Neural cell (in vitro differentiated cells): ENCODE data around the gene RAC3. TPM values are rescaled to one million over a fixed set of nuclear protein-coding genes. Genes with fewer than 3 reads are reported as not detected.
A peak's percentile ranks its signal among the peaks of the same experiment; 100 is the strongest.

Experiments used
- H2AFZ ChIP-seq: fragments of 200-600, 300-800 bp; sonication (generic), shearing (Covaris generic); 2 replicates; pipeline ENCODE4 v1.6.0; 2014; ENCODE audit warnings: low read depth, mild to moderate bottlenecking, antibody characterized with exemption, low read length, moderate library complexity
- H3F3A ChIP-seq: fragments of 200-600 bp; shearing (Covaris generic); 2 replicates; pipeline ENCODE4 v1.6.1; 2016; ENCODE audit warnings: mild to moderate bottlenecking, moderate library complexity, mixed read lengths, antibody characterized with exemption, low read length; ENCODE audit not compliant: insufficient read depth, poor library complexity, severe bottlenecking
- H3K27ac ChIP-seq: fragments of 200-600, 300-800 bp; sonication (generic), shearing (Covaris generic); 2 replicates; pipeline ENCODE4 v1.5.1; 2014; ENCODE audit warnings: mild to moderate bottlenecking, low read length, moderate library complexity
- H3K27me3 ChIP-seq: fragments of 300-800, 200-600 bp; sonication (generic), shearing (Covaris generic); 2 replicates; pipeline ENCODE4 v1.6.0; 2014; ENCODE audit warnings: mild to moderate bottlenecking, low read depth, low read length, moderate library complexity; ENCODE audit not compliant: insufficient read depth
- H3K36me3 ChIP-seq: fragments of 300-800, 200-600 bp; sonication (generic), shearing (Covaris generic); 2 replicates; pipeline ENCODE4 v1.5.1; 2014; ENCODE audit warnings: mild to moderate bottlenecking, antibody characterized with exemption, low read length, moderate library complexity; ENCODE audit not compliant: insufficient read depth
- H3K4me2 ChIP-seq: fragments of 300-800, 200-600 bp; sonication (generic), shearing (Covaris generic); 2 replicates; pipeline ENCODE4 v1.6.0; 2014; ENCODE audit warnings: mild to moderate bottlenecking, low read length
- H3K4me3 ChIP-seq: fragments of 300-800, 200-600 bp; sonication (generic), shearing (Covaris generic); 2 replicates; pipeline ENCODE4 v1.5.1; 2014; ENCODE audit warnings: mild to moderate bottlenecking, low read length, moderate library complexity
- H3K79me2 ChIP-seq: fragments of 200-600 bp; shearing (Covaris generic); replicated peaks from 2 replicates; pipeline ENCODE4 v1.6.0; 2014; ENCODE audit warnings: mild to moderate bottlenecking, low read length, moderate library complexity; ENCODE audit not compliant: insufficient read depth
- H3K9ac ChIP-seq: fragments of 300-800, 200-600 bp; sonication (generic), shearing (Covaris generic); 2 replicates; pipeline ENCODE4 v1.6.1; 2016; ENCODE audit warnings: mild to moderate bottlenecking, low read length, mixed read lengths
- H3K9me2 ChIP-seq: fragments of 200-600 bp; shearing (Covaris generic); 2 replicates; pipeline ENCODE4 v1.6.1; 2016; ENCODE audit warnings: mild to moderate bottlenecking, low read length, mixed read lengths; ENCODE audit not compliant: insufficient read depth
- H3K9me3 ChIP-seq: fragments of 200-600, 300-800 bp; sonication (generic), shearing (Covaris generic); 2 replicates; pipeline ENCODE4 v1.6.1; 2016; ENCODE audit warnings: mild to moderate bottlenecking, mixed run types, low read length, moderate library complexity, mixed read lengths
- H4K20me1 ChIP-seq: fragments of 200-600 bp; shearing (Covaris generic); 2 replicates; pipeline ENCODE4 v1.6.1; 2016; ENCODE audit warnings: mild to moderate bottlenecking, mixed run types; ENCODE audit not compliant: insufficient read depth
- EP300 ChIP-seq: fragments of 450-650 bp; conservative IDR thresholded peaks from 2 replicates; pipeline ENCODE4 v1.6.1; 2014; ENCODE audit warnings: antibody characterized with exemption, mild to moderate bottlenecking, moderate library complexity; ENCODE audit not compliant: poor library complexity, severe bottlenecking
- EZH2 ChIP-seq: fragments of 200-600, 300-800 bp; shearing (Covaris generic), sonication (generic); IDR thresholded peaks from 2 replicates; pipeline ENCODE4 v1.6.1; 2014; ENCODE audit warnings: antibody characterized with exemption, low read length, borderline replicate concordance, mild to moderate bottlenecking; ENCODE audit not compliant: insufficient read depth, poor library complexity, severe bottlenecking
- MXI1 ChIP-seq: fragments of 450-650 bp; conservative IDR thresholded peaks from 2 replicates; pipeline ENCODE4 v1.6.1; 2014; ENCODE audit warnings: antibody characterized with exemption, mild to moderate bottlenecking; ENCODE audit not compliant: poor library complexity, severe bottlenecking
- POLR2AphosphoS5 ChIP-seq: IDR thresholded peaks from 2 replicates; pipeline ENCODE4 v1.6.1; 2012
- RAD21 ChIP-seq: fragments of 450-650 bp; conservative IDR thresholded peaks from 2 replicates; pipeline ENCODE4 v1.6.1; 2014; ENCODE audit warnings: antibody characterized with exemption, mild to moderate bottlenecking, moderate library complexity
- SMC3 ChIP-seq: fragments of 450-650 bp; conservative IDR thresholded peaks from 2 replicates; pipeline ENCODE4 v1.6.1; 2014; ENCODE audit warnings: antibody characterized with exemption, mild to moderate bottlenecking, moderate library complexity; ENCODE audit not compliant: poor library complexity
- TAF1 ChIP-seq: IDR thresholded peaks from 2 replicates; pipeline ENCODE4 v1.6.1; 2012; ENCODE audit warnings: low read depth
- polyA plus RNA-seq: library from polyadenylated mRNA; depleted of rRNA; stranded (reverse); fragments of >200 nt; gene quantifications from 2 replicates; pipeline ENCODE4 v1.2.3, GENCODE V29; 2014
- TF ChIP-seq, protein P1 (sequence below): fragments of 450-650 bp; IDR thresholded peaks from 2 replicates; pipeline ENCODE4 v1.5.1; 2014; ENCODE audit warnings: antibody characterized with exemption, mild to moderate bottlenecking, moderate library complexity; ENCODE audit not compliant: poor library complexity, severe bottlenecking
- TF ChIP-seq, protein P2 (sequence below): IDR thresholded peaks from 2 replicates; pipeline ENCODE4 v1.6.1; 2012; ENCODE audit warnings: borderline replicate concordance

RAC3 gene
- polyA plus RNA-seq, 1 donor from 2014 or later, result 211 TPM

DNA sequence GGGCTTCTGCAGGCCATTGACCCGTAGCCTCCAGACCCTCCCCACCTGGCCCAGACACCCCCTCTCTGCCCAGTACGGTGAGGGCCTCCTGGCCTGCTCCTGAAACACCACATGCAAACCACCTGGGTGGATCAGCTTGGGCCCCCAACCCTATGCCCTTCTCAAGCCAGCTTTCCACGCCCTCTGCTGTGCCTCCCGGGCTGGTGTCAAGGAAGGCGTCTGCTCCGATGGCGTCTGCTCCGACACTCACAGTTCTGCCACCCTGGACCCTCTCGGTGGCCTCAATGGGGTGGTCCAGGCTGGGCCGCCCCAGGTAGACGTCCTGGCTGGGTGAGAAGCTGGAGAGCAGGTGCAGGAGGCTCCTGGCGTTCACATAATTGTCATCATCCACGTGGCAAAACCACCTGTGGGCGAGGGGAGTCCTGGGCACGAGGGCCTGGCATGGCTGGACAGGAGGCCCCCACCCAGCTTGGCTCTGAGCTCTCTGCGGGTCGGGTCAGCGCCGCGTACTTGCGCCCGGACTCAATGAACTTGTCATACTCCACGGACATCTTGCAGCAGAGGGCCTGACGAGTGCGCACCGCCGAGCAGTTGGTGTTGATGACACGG lies 18.8 kb downstream of the RAC3 start:
- peak overlapping the region; percentile 75 for H3K9ac ChIP-seq
- H3K36me3 ChIP-seq, result no peaks in the 10 kb centered on the region
- TF ChIP-seq, protein P1, sequence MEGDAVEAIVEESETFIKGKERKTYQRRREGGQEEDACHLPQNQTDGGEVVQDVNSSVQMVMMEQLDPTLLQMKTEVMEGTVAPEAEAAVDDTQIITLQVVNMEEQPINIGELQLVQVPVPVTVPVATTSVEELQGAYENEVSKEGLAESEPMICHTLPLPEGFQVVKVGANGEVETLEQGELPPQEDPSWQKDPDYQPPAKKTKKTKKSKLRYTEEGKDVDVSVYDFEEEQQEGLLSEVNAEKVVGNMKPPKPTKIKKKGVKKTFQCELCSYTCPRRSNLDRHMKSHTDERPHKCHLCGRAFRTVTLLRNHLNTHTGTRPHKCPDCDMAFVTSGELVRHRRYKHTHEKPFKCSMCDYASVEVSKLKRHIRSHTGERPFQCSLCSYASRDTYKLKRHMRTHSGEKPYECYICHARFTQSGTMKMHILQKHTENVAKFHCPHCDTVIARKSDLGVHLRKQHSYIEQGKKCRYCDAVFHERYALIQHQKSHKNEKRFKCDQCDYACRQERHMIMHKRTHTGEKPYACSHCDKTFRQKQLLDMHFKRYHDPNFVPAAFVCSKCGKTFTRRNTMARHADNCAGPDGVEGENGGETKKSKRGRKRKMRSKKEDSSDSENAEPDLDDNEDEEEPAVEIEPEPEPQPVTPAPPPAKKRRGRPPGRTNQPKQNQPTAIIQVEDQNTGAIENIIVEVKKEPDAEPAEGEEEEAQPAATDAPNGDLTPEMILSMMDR, result no peak
- TF ChIP-seq POLR2AphosphoS5, result no peak
- TF ChIP-seq RAD21, result no peak
- no peak for TF ChIP-seq EP300
- no peak for TF ChIP-seq EZH2
- no peak for TF ChIP-seq TAF1
- TF ChIP-seq, protein P2, sequence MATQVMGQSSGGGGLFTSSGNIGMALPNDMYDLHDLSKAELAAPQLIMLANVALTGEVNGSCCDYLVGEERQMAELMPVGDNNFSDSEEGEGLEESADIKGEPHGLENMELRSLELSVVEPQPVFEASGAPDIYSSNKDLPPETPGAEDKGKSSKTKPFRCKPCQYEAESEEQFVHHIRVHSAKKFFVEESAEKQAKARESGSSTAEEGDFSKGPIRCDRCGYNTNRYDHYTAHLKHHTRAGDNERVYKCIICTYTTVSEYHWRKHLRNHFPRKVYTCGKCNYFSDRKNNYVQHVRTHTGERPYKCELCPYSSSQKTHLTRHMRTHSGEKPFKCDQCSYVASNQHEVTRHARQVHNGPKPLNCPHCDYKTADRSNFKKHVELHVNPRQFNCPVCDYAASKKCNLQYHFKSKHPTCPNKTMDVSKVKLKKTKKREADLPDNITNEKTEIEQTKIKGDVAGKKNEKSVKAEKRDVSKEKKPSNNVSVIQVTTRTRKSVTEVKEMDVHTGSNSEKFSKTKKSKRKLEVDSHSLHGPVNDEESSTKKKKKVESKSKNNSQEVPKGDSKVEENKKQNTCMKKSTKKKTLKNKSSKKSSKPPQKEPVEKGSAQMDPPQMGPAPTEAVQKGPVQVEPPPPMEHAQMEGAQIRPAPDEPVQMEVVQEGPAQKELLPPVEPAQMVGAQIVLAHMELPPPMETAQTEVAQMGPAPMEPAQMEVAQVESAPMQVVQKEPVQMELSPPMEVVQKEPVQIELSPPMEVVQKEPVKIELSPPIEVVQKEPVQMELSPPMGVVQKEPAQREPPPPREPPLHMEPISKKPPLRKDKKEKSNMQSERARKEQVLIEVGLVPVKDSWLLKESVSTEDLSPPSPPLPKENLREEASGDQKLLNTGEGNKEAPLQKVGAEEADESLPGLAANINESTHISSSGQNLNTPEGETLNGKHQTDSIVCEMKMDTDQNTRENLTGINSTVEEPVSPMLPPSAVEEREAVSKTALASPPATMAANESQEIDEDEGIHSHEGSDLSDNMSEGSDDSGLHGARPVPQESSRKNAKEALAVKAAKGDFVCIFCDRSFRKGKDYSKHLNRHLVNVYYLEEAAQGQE, result no peak
- no peak for TF ChIP-seq MXI1
- no peak for TF ChIP-seq SMC3

DNA sequence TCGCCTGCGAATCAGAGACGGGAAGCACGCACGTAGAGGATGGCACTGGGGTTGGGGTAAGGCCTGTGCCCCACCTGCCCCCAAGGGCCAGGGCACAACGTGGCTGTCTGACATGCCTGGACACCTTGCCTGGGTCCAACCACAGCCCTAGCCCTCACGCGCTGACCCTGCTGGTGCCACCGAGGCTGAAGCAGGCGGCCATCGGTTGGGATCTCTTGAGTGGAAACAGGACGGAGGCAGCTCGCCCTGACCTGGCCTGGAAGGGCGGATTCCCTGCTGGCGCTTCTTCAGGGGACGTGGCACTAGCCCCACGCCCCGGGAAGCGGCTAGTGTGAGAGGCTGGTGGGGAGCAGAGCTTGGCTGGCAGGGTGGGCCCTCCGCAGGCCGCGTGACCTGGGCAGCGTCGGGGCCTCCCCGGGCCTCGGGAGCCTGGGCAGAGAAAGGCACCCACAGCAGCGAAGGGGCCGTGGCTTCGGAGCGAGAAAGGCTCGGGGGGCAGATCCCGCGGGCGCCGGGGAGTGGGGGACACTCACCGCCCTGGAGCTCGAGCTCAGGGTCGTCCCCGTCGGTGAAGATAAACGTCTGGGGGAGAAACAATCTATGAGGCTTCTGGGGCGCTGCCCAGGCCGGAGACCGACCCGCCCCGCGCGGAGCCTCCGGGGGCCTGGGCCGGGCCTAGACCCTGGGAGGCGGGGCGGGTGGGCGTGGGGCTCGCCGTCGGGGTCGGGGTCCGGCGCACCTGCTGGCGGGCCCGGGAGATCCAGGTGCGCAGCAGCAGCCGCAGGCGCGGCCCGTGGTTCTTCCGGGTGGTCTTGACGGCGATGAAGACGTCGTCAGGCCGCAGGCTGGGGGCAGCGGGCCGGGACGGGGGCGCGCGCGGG lies 19.5 kb downstream of the RAC3 start:
- Histone ChIP-seq H3K27me3 (no peaks in the 10 kb centered on the region), H2AFZ (no peak overlapping the region), H3K9me3 (no peaks in the 10 kb centered on the region), H3K4me3 (peak overlapping the region; percentile 84), H3K9me2 (no peaks in the 10 kb centered on the region), H3K4me2 (peak overlapping the region; percentile 48), H3K79me2 (peaks cover 10% of the 10 kb centered on the region), H3K9ac (peak overlapping the region; percentile 75), H3K36me3 (no peaks in the 10 kb centered on the region), H4K20me1 (no peaks in the 10 kb centered on the region), H3K27ac (no peak overlapping the region), H3F3A (no peaks in the 10 kb centered on the region)
- TF ChIP-seq EZH2, result no peak
- TF ChIP-seq, protein P1, result no peak
- no peak for TF ChIP-seq TAF1
- TF ChIP-seq POLR2AphosphoS5, result no peak
- no peak for TF ChIP-seq MXI1
- TF ChIP-seq, protein P2, result no peak
- TF ChIP-seq SMC3, result no peak
- TF ChIP-seq RAD21, result no peak

More for the DNA sequence above, 18.8 kb downstream of the RAC3 start:
- Histone ChIP-seq H2AFZ (no peak overlapping the region), H3K9me2 (no peaks in the 10 kb centered on the region), H3K79me2 (peaks cover 10% of the 10 kb centered on the region), H3F3A (no peaks in the 10 kb centered on the region), H3K27me3 (no peaks in the 10 kb centered on the region), H3K27ac (no peak overlapping the region), H3K9me3 (no peaks in the 10 kb centered on the region), H4K20me1 (no peaks in the 10 kb centered on the region), H3K4me2 (no peak overlapping the region), H3K4me3 (peak overlapping the region; percentile 84)
